Measurements from ENCODE around the gene SERINC4. TPM values are rescaled to one million over a fixed set of nuclear protein-coding genes. Genes with fewer than 3 reads are reported as not detected.
A peak's percentile ranks its signal among the peaks of the same experiment; 100 is the strongest.

Gene SERINC4
- total and polyA plus RNA-seq, 8 donors: 0.10 to 0.31 (median 0.17) TPM; not detected in 4

DNA sequence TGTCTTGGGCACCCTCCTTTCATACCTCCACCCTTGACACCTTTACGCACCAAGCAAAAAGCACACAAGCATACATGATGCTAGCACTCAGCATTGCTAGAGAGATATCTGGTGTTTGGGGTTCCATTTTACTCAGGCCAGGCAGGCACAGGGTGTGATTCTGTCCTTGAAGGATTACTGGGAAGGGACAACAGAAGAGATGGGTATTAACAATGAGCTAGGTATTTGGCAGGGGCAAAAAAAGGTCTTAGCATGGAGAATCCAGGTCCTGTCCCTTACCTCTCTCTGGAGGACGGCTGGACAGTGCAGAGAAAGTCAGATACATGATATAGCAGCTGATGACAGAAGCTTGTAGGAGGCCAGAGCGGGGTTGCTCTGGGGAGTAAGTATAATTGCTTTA lies 3.5 kb downstream of the SERINC4 start:
- Histone ChIP-seq H3K27me3 (no peaks in the 10 kb centered on the region), H3K27ac (no peak overlapping the region), H3K4me3 (no peak overlapping the region), H3K4me1 (peaks cover 30 to 71% of the 10 kb centered on the region in 2 donors), H3K9me3 (no peaks in the 10 kb centered on the region), H3K36me3 (peaks cover 0 to 52% of the 10 kb centered on the region in 2 donors)
- ATAC-seq (no peak), DNase-seq (no peak)
- TF ChIP-seq, protein P1, sequence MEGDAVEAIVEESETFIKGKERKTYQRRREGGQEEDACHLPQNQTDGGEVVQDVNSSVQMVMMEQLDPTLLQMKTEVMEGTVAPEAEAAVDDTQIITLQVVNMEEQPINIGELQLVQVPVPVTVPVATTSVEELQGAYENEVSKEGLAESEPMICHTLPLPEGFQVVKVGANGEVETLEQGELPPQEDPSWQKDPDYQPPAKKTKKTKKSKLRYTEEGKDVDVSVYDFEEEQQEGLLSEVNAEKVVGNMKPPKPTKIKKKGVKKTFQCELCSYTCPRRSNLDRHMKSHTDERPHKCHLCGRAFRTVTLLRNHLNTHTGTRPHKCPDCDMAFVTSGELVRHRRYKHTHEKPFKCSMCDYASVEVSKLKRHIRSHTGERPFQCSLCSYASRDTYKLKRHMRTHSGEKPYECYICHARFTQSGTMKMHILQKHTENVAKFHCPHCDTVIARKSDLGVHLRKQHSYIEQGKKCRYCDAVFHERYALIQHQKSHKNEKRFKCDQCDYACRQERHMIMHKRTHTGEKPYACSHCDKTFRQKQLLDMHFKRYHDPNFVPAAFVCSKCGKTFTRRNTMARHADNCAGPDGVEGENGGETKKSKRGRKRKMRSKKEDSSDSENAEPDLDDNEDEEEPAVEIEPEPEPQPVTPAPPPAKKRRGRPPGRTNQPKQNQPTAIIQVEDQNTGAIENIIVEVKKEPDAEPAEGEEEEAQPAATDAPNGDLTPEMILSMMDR (IDR thresholded peaks at IDR 0.05): no peak
- intact Hi-C loops (cut with DNase I): no loop called here

DNA sequence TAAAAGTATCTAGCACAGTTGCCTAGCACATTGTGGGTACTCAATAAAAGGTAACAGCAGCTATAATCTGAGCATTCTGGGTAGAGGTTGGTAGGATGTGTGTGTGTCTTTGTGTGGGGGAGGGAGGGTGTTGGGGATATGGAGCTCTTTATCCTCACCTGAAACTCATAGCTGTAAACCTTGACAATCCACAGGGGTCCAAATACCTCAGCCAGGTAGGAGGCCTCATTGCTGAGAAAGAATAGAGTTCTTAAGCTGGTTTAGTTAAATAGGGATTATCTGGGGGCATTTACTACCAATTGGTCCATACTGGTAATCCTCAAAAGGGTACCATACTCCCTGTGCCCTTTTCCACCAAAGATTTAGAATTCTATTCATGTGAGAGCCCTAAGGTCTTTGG lies 4.0 kb downstream of the SERINC4 start:
- intact Hi-C loops (cut with DNase I): no loop called here
- Histone ChIP-seq H3K4me3 (no peak overlapping the region), H3K4me1 (peaks cover 25 to 68% of the 10 kb centered on the region in 2 donors), H3K27ac (no peak overlapping the region), H3K27me3 (no peaks in the 10 kb centered on the region), H3K9me3 (no peaks in the 10 kb centered on the region), H3K36me3 (peaks cover 0 to 50% of the 10 kb centered on the region in 2 donors)
- ATAC-seq (no peak), DNase-seq (no peak)
- TF ChIP-seq, protein P1 (IDR thresholded peaks at IDR 0.05): no peak

DNA sequence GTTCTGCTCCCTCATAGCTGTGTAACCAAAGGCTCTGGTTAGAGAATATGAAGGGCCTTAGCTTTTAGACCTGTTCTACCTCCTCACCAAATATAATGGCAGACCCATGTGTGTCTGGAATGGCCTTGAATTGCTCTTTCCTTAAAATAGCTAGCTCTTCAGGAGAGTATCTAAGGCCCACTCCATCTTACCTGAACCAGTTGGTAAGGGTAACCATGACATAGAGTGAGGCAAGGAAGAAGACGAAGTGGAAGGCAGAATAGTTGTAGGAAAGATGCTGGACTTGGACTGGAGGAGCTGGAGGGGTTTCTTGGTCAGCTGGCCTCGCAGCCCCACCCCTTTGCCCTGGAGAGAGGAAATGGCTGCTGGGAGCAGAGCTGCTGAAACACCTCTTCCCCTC lies 4.8 kb downstream of the SERINC4 start:
- H3K4me3 ChIP-seq: no peak overlapping the region
- H3K27me3 ChIP-seq: no peaks in the 10 kb centered on the region
- H3K9me3 ChIP-seq: no peaks in the 10 kb centered on the region
- intact Hi-C loops (cut with DNase I): no loop called here
- TF ChIP-seq, protein P1 (IDR thresholded peaks at IDR 0.05): no peak
- H3K27ac ChIP-seq: peak overlapping the region; percentile 94
- peaks cover 24 to 64% of the 10 kb centered on the region in 2 donors for H3K4me1 ChIP-seq
- DNase-seq: no peak
- ATAC-seq: no peak
- H3K36me3 ChIP-seq: peaks cover 0 to 50% of the 10 kb centered on the region in 2 donors

DNA sequence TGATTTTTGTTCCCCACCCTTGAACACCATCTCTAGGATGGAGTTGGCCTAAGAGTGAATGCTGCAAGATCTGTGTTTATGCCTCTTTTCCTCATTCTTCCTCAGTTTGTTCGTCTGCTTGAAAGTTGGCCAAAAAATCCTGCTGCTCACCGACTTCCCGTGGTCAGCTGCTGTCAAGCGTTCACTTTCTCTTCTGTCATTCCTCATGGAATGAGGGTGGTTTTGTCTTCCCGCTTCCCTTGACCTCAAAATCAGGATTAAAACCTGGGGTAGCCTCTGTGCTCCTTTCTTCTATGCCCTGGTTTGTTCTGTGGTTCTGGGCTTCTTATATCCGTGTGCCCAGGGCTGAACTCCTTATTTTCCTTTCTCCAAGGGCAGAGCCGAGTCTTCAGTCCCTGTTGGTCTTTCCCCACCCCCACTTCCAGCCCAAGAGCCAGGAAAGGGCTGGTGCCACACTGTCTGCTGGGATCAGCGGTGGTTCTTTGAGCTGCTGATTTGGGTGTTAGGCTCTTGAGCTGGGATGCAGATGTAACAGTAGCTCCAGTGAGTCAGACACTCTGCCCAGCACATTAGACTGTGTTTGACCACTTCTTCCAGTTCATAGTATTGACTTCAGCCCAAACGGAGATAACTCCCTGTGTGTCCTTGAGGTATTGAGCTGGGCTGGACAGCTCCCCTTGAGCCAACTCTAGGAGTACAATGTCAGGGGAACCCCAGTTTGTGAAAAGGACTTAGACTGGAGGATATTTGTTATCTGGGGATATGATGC lies 5.6 kb downstream of the SERINC4 start:
- no peaks in the 10 kb centered on the region for H3K9me3 ChIP-seq
- DNase-seq: no peak
- TF ChIP-seq, protein P1 (IDR thresholded peaks at IDR 0.05): no peak
- ATAC-seq: no peak
- H3K27me3 ChIP-seq: no peaks in the 10 kb centered on the region
- peak overlapping the region in 1 of 2 donors; percentile 85 for H3K4me3 ChIP-seq
- intact Hi-C loops (cut with DNase I): no loop called here
- peaks cover 19 to 57% of the 10 kb centered on the region in 2 donors for H3K4me1 ChIP-seq
- H3K36me3 ChIP-seq: peaks cover 0 to 45% of the 10 kb centered on the region in 2 donors
- H3K27ac ChIP-seq: peak overlapping the region; percentile 94

DNA sequence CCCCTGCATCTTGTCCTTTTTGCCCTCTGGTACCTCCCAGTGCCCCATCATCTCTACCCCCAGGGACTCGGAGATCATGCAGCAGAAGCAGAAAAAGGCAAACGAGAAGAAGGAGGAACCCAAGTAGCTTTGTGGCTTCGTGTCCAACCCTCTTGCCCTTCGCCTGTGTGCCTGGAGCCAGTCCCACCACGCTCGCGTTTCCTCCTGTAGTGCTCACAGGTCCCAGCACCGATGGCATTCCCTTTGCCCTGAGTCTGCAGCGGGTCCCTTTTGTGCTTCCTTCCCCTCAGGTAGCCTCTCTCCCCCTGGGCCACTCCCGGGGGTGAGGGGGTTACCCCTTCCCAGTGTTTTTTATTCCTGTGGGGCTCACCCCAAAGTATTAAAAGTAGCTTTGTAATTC lies 6.4 kb downstream of the SERINC4 start:
- DNase-seq (no peak), ATAC-seq (no peak)
- H3K9me3 ChIP-seq: no peaks in the 10 kb centered on the region
- H3K4me3 ChIP-seq: peak overlapping the region; percentile 85 to 97
- TF ChIP-seq, protein P1 (IDR thresholded peaks at IDR 0.05): no peak
- intact Hi-C loops (cut with DNase I): no loop called here
- H3K36me3 ChIP-seq: peaks cover 0 to 38% of the 10 kb centered on the region in 2 donors
- H3K4me1 ChIP-seq: peaks cover 19 to 49% of the 10 kb centered on the region in 2 donors
- no peaks in the 10 kb centered on the region for H3K27me3 ChIP-seq
- H3K27ac ChIP-seq: peak overlapping the region; percentile 94
